IMR-90 (cell line): Measurements from ENCODE around the gene BAG1. TPM values are rescaled to one million over a fixed set of nuclear protein-coding genes. Genes with fewer than 3 reads are reported as not detected.
A peak's percentile ranks its signal among the peaks of the same experiment; 100 is the strongest.

ENCODE experiments used
- ATAC-seq: fragments of 200-7000 bp; cut with Tn5 transposase; 2 replicates; pipeline ENCODE4 v1.9.1; 2020; ENCODE audit warnings: low read depth, mild to moderate bottlenecking, moderate library complexity
- BruUV-seq: library from RNA; stranded (reverse); fragments of 400-500 nt; replicated peaks from 2 replicates; lab custom pipeline; 2021; lab: Mats Ljungman, UMichigan
- CTCF ChIA-PET: fragments of 300-600 bp; formaldehyde crosslinking; extraction: SDS; loops from one replicate; lab custom pipeline; 2021; ENCODE audit warnings: antibody characterized with exemption; lab: Yijun Ruan, JAX
- POLR2A ChIA-PET: fragments of 300-600 bp; sonication (Branson Sonifier 250); formaldehyde crosslinking; loops from one replicate; lab custom pipeline; 2022; ENCODE audit warnings: antibody characterized with exemption; ENCODE audit not compliant: unreplicated experiment; lab: Charles Lee
- DNase-seq: peaks from one replicate; pipeline ENCODE4 v3.0.0; 2013
- H2AFZ ChIP-seq: replicated peaks from 2 replicates; pipeline ENCODE3; 2013; ENCODE audit warnings: low read length, mild to moderate bottlenecking; ENCODE audit not compliant: poor library complexity
- H2AK5ac ChIP-seq: 2 replicates; pipeline ENCODE4 v1.6.1; 2013; ENCODE audit warnings: low read depth, low read length, inconsistent platforms
- H2AK9ac ChIP-seq: replicated peaks from 2 replicates; pipeline ENCODE3; 2013; ENCODE audit warnings: mild to moderate bottlenecking, low read depth, low read length, moderate library complexity; ENCODE audit not compliant: poor library complexity
- H2BK120ac ChIP-seq: 2 replicates; pipeline ENCODE4 v1.6.1; 2013; ENCODE audit warnings: low read depth, low read length, inconsistent platforms
- H2BK15ac ChIP-seq: 3 replicates; pipeline ENCODE4 v1.6.1; 2013; ENCODE audit warnings: low read depth, low read length, inconsistent platforms
- H2BK20ac ChIP-seq: 2 replicates; pipeline ENCODE4 v1.6.1; 2013; ENCODE audit warnings: low read depth, mild to moderate bottlenecking, inconsistent platforms, low read length, moderate library complexity
- H2BK5ac ChIP-seq: 2 replicates; pipeline ENCODE4 v1.6.1; 2013; ENCODE audit warnings: mild to moderate bottlenecking, low read depth, low read length, inconsistent platforms; ENCODE audit not compliant: poor library complexity, severe bottlenecking
- H3K14ac ChIP-seq: replicated peaks from 2 replicates; pipeline ENCODE4 v1.6.1; 2013; ENCODE audit warnings: low read depth, low read length, inconsistent platforms
- H3K18ac ChIP-seq: 2 replicates; pipeline ENCODE4 v1.6.1; 2013; ENCODE audit warnings: low read depth, low read length, control low read depth
- H3K23ac ChIP-seq: 2 replicates; pipeline ENCODE4 v1.6.1; 2013; ENCODE audit warnings: low read depth, low read length, inconsistent platforms
- H3K27ac ChIP-seq: 2 replicates; pipeline ENCODE4 v1.5.1; 2013; ENCODE audit warnings: mild to moderate bottlenecking, control low read depth, low read length; ENCODE audit not compliant: insufficient read depth
- H3K27me3 ChIP-seq: 2 replicates; pipeline ENCODE4 v1.6.1; 2013; ENCODE audit warnings: low read length; ENCODE audit not compliant: control insufficient read depth, insufficient read depth
- H3K36me3 ChIP-seq: 2 replicates; pipeline ENCODE4 v1.6.1; 2013; ENCODE audit warnings: low read length, mixed read lengths; ENCODE audit not compliant: control insufficient read depth, insufficient read depth
- H3K4ac ChIP-seq: 2 replicates; pipeline ENCODE4 v1.6.1; 2013; ENCODE audit warnings: low read depth, low read length, inconsistent platforms
- H3K4me1 ChIP-seq: 2 replicates; pipeline ENCODE4 v1.6.1; 2013; ENCODE audit warnings: low read length, mixed read lengths; ENCODE audit not compliant: control insufficient read depth, insufficient read depth
- H3K4me2 ChIP-seq: 2 replicates; pipeline ENCODE4 v1.6.1; 2013; ENCODE audit warnings: low read depth, mild to moderate bottlenecking, control low read depth, low read length, moderate library complexity
- H3K4me3 ChIP-seq: 2 replicates; pipeline ENCODE4 v1.5.1; 2013; ENCODE audit warnings: low read depth, mild to moderate bottlenecking, control low read depth, low read length, moderate library complexity; ENCODE audit not compliant: insufficient read depth
- H3K56ac ChIP-seq: 2 replicates; pipeline ENCODE4 v1.6.1; 2013; ENCODE audit warnings: low read length, inconsistent platforms; ENCODE audit not compliant: insufficient read depth; ENCODE audit errors: extremely low read depth
- H3K79me1 ChIP-seq, 2 experiments: 2 replicates each; pipeline ENCODE4 v1.6.1; 2013; ENCODE audit warnings: low read length in 2 of 2, inconsistent platforms in 1 of 2, low read depth in 1 of 2
- H3K9ac ChIP-seq: 2 replicates; pipeline ENCODE4 v1.6.1; 2013; ENCODE audit warnings: low read depth, low read length, control low read depth
- H3K9me1 ChIP-seq: 2 replicates; pipeline ENCODE4 v1.6.1; 2013; ENCODE audit warnings: low read length, inconsistent platforms; ENCODE audit not compliant: insufficient read depth
- H3K9me3 ChIP-seq: 2 replicates; pipeline ENCODE4 v1.6.1; 2013; ENCODE audit warnings: low read length; ENCODE audit not compliant: control insufficient read depth, insufficient read depth
- H4K20me1 ChIP-seq: 2 replicates; pipeline ENCODE4 v1.6.1; 2013; ENCODE audit warnings: low read length, inconsistent platforms; ENCODE audit not compliant: insufficient read depth
- H4K5ac ChIP-seq: 2 replicates; pipeline ENCODE4 v1.6.1; 2013; ENCODE audit warnings: mild to moderate bottlenecking, low read depth, low read length, control low read depth
- H4K8ac ChIP-seq, 2 experiments: 2 replicates each; pipeline ENCODE4 v1.6.1; 2013; ENCODE audit warnings: low read depth in 2 of 2, low read length in 2 of 2, control low read depth in 1 of 2, inconsistent platforms in 1 of 2
- H4K91ac ChIP-seq: 2 replicates; pipeline ENCODE4 v1.6.1; 2013; ENCODE audit warnings: low read depth, low read length, inconsistent platforms; ENCODE audit not compliant: insufficient read depth
- BHLHE40 ChIP-seq: fragments of 150-350 bp; IDR thresholded peaks from 2 replicates; pipeline ENCODE4 v1.6.1; 2016; ENCODE audit warnings: mild to moderate bottlenecking, low read depth, low read length
- CEBPB ChIP-seq: IDR thresholded peaks from 2 replicates; pipeline ENCODE4 v1.6.1; 2012; ENCODE audit warnings: low read depth, low read length, improper control_type of control experiment
- ELK1 ChIP-seq: fragments of 150-350 bp; IDR thresholded peaks from 2 replicates; pipeline ENCODE4 v1.6.1; 2016; ENCODE audit warnings: low read depth, mild to moderate bottlenecking, low read length, moderate library complexity, borderline replicate concordance
- USF2 ChIP-seq: fragments of 150-350 bp; IDR thresholded peaks from 2 replicates; pipeline ENCODE4 v1.6.1; 2017; ENCODE audit warnings: mild to moderate bottlenecking, antibody characterized with exemption, low read length, low read depth
- WGBS, 2 experiments: methylation state at CpG; one replicate each; pipeline versions ENCODE4 v1.1.5 to v1.1.7; 2013; ENCODE audit warnings: missing lambda C conversion rate in 2 of 2; ENCODE audit not compliant: insufficient read length in 1 of 2; ENCODE audit errors: extremely low coverage in 2 of 2; 5-methylcytosine and 5-hydroxymethylcytosine counted together
- dilution Hi-C: fragments of 300-500 bp; cut with HindIII; formaldehyde crosslinking; loops from one replicate; pipeline ENCODE4 v1.14.3; 2018; ENCODE audit warnings: low sequenced_read_pairs; ENCODE audit not compliant: unreplicated experiment
- in situ Hi-C: fragments of 300-500 bp; cut with MboI; formaldehyde crosslinking; loops from 3 replicates; pipeline ENCODE4 v1.14.3; 2019; ENCODE audit warnings: low sequenced_read_pairs, inconsistent platforms, mixed read lengths
- intact Hi-C: fragments of 100-400 bp; cut with micrococcal nuclease; formaldehyde crosslinking; loops from 2 replicates; pipeline ENCODE4 v1.10.0; 2022
- polyA plus RNA-seq, 3 experiments: library from polyadenylated mRNA; depleted of rRNA; stranded (reverse); fragments of >200 nt; gene quantifications; 2 replicates each; pipeline ENCODE4 v1.2.3, GENCODE V29; 2012; ENCODE audit warnings: low replicate concordance in 1 of 3
- total RNA-seq: library from RNA; depleted of rRNA; stranded (reverse); fragments of >200 nt; gene quantifications from 2 replicates; pipeline ENCODE4 v1.2.3, GENCODE V29; 2012

The BAG1 gene
- total and polyA plus RNA-seq, 2 of the 4 experiments (the other 2 are of a cell fraction): 4.5 to 20.9 TPM

- Histone ChIP-seq H3K56ac (no peak overlapping the region), H3K4me2 (no peak overlapping the region), H3K9ac (no peak overlapping the region), H2AK5ac (no peak overlapping the region), H3K4ac (no peak overlapping the region), H2AK9ac (no peak overlapping the region), H4K91ac (no peak overlapping the region), H3K27ac (no peak overlapping the region), H3K14ac (no peak overlapping the region), H2BK120ac (no peak overlapping the region), H4K20me1 (peaks cover 9% of the 10 kb centered on the region), H3K36me3 (peaks cover 33% of the 10 kb centered on the region), H3K9me3 (no peaks in the 10 kb centered on the region), H3K9me1 (peaks cover 5% of the 10 kb centered on the region; the same call in 1 of the 2 replicates), H4K5ac (no peak overlapping the region), H2BK15ac (no peak overlapping the region), H2AFZ (no peak overlapping the region), H3K27me3 (no peaks in the 10 kb centered on the region), H3K18ac (no peak overlapping the region), H3K79me1 (peaks cover 22 to 51% of the 10 kb centered on the region in 2 experiments), H2BK5ac (no peak overlapping the region), H3K4me1 (peaks cover 5% of the 10 kb centered on the region), H2BK20ac (no peak overlapping the region), H3K4me3 (no peak overlapping the region), H3K23ac (no peak overlapping the region), H4K8ac (no peak overlapping the region)
- intact Hi-C loops: no loop called here
- BruUV-seq: TSS peak; percentile 13
- POLR2A ChIA-PET: no interaction called here
- dilution Hi-C loops: no loop called here
- CTCF ChIA-PET: no interaction called here
- in situ Hi-C loops: no loop called here
- DNase-seq (no peak), ATAC-seq (no peak)
- TF ChIP-seq CEBPB (no peak), BHLHE40 (no peak), ELK1 (no peak), USF2 (no peak)
- no CpG with 5 or more reads among the region's 1 CpG for WGBS, 2 experiments
Measured at GRCh38 chr9:33260372-33260771, 4.1 kb downstream of the BAG1 start.
